Keratinocyte (primary cell): Measurements from ENCODE around the gene FAM120A. TPM values are rescaled to one million over a fixed set of nuclear protein-coding genes. Genes with fewer than 3 reads are reported as not detected.

Experiments
- DNase-seq: peaks from one replicate; pipeline ENCODE4 v3.0.0-alpha.2; 2011; ENCODE audit warnings: low read depth, missing footprints, low spot score
- FAIRE-seq: peaks from 2 replicates; lab custom pipeline; 2011; peaks lifted over from hg19 to GRCh38; lab: Jason Lieb, UNC
- H2AFZ ChIP-seq: 2 replicates; pipeline ENCODE4 v1.6.0; 2012; ENCODE audit warnings: low read length, control low read depth, inconsistent platforms; ENCODE audit not compliant: control insufficient read depth
- H3K27ac ChIP-seq: 2 replicates; pipeline ENCODE4 v1.5.1; 2011; ENCODE audit warnings: low read length; ENCODE audit not compliant: control insufficient read depth, insufficient read depth
- H3K27me3 ChIP-seq: 3 replicates; pipeline ENCODE4 v1.6.0; 2011; ENCODE audit warnings: low read length; ENCODE audit not compliant: control insufficient read depth, insufficient read depth; ENCODE audit errors: extremely low read depth
- H3K36me3 ChIP-seq, 2 experiments: 2 replicates in 1 of 2; 3 replicates in 1 of 2; pipeline ENCODE4 v1.5.1; 2011; ENCODE audit warnings: low read length in 2 of 2, mild to moderate bottlenecking in 1 of 2; ENCODE audit not compliant: control insufficient read depth in 2 of 2, insufficient read depth in 2 of 2; ENCODE audit errors: extremely low read depth in 1 of 2
- H3K4me1 ChIP-seq: 3 replicates; pipeline ENCODE4 v1.5.1; 2011; ENCODE audit warnings: low read length; ENCODE audit not compliant: control insufficient read depth, insufficient read depth; ENCODE audit errors: extremely low read depth
- H3K4me2 ChIP-seq: 3 replicates; pipeline ENCODE4 v1.6.0; 2011; ENCODE audit warnings: low read depth, low read length; ENCODE audit not compliant: control insufficient read depth, insufficient read depth; ENCODE audit errors: extremely low read depth
- H3K4me3 ChIP-seq, 3 experiments: fragments of 200-600 bp in 1 of 3; sonication (generic) in 1 of 3; 2 replicates in 2 of 3; 3 replicates in 1 of 3; pipeline ENCODE4 v1.5.1; 2011 to 2016; ENCODE audit warnings: low read length in 3 of 3, mild to moderate bottlenecking in 3 of 3, control low read depth in 2 of 3, inconsistent platforms in 1 of 3, low read depth in 1 of 3, mixed read lengths in 1 of 3, mixed run types in 1 of 3, moderate library complexity in 1 of 3; ENCODE audit not compliant: control insufficient read depth in 2 of 3, insufficient read depth in 2 of 3; ENCODE audit errors: extremely low read depth in 1 of 3
- H3K79me2 ChIP-seq: 2 replicates; pipeline ENCODE4 v1.6.0; 2012; ENCODE audit warnings: low read length; ENCODE audit not compliant: control insufficient read depth, insufficient read depth
- H3K9ac ChIP-seq: 3 replicates; pipeline ENCODE4 v1.6.0; 2011; ENCODE audit warnings: low read length; ENCODE audit not compliant: control insufficient read depth, insufficient read depth; ENCODE audit errors: extremely low read depth
- H3K9me1 ChIP-seq: 3 replicates; pipeline ENCODE4 v1.6.0; 2011; ENCODE audit warnings: low read length; ENCODE audit not compliant: control insufficient read depth, insufficient read depth; ENCODE audit errors: extremely low read depth
- H3K9me3 ChIP-seq: 2 replicates; pipeline ENCODE4 v1.5.1; 2012; ENCODE audit warnings: low read depth, low read length; ENCODE audit not compliant: control insufficient read depth
- H4K20me1 ChIP-seq: 3 replicates; pipeline ENCODE4 v1.6.0; 2011; ENCODE audit warnings: low read length; ENCODE audit not compliant: control insufficient read depth, insufficient read depth; ENCODE audit errors: extremely low read depth
- CTCF ChIP-seq, 3 experiments: IDR thresholded peaks in 1 of 3; conservative IDR thresholded peaks in 1 of 3; optimal IDR thresholded peaks in 1 of 3; 2 replicates in 2 of 3; 3 replicates in 1 of 3; pipeline versions ENCODE3 to v1.5.1; 2011; ENCODE audit warnings: low read length in 3 of 3, mild to moderate bottlenecking in 3 of 3, moderate library complexity in 2 of 3, control low read depth in 1 of 3, inconsistent platforms in 1 of 3; ENCODE audit not compliant: insufficient read depth in 2 of 3; ENCODE audit errors: extremely low read depth in 1 of 3
- EZH2 ChIP-seq: IDR thresholded peaks from one replicate; pipeline ENCODE4 v1.6.1; 2012; ENCODE audit warnings: inconsistent platforms, mild to moderate bottlenecking, low read length, moderate library complexity
- dilution Hi-C: fragments of 300-500 bp; cut with MboI; formaldehyde crosslinking; loops from one replicate; pipeline ENCODE4 v1.7.0; 2020; ENCODE audit warnings: low sequenced_read_pairs; ENCODE audit not compliant: extremely low pct_ligation_motif_present
- polyA plus RNA-seq, 5 experiments: library from polyadenylated mRNA; depleted of rRNA in 3 of 5; stranded (reverse) in 3 of 5; stranded (forward) in 1 of 5; unstranded in 1 of 5; fragments of >200 nt; gene quantifications; 1 replicate in 1 of 5; 2 replicates in 3 of 5; 3 replicates in 1 of 5; pipeline versions ENCODE4 v1.2.1 to v1.2.3, GENCODE V29; 2011 to 2012; ENCODE audit warnings: missing spikeins in 2 of 5, low read depth in 1 of 5, low replicate concordance in 1 of 5

Gene FAM120A
- polyA plus RNA-seq, 1 donor (not counting 4 experiments of a cell fraction or from before 2014, with no cell fraction given) = 79.2 TPM

DNA sequence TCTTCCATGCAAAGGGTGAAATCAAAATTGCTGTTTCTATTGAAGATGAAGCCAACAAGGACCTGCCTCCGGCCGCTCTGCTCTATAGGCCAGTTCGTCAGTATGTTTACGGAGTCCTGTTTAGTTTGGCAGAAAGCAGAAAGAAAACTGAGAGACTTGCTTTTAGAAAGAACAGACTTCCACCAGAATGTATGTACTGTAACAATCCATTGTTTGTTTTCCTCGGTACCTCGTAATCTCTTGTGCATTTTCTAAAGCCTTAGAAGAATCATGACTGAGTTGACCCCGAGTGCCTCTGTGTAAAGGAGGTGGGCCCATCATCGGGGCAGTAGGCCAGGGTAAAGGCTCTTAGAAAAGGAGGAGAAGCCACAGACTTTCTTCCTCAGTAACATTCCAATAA is 80.7 kb downstream of the FAM120A start:
- dilution Hi-C loops = no loop called here
- no peak for FAIRE-seq

DNA sequence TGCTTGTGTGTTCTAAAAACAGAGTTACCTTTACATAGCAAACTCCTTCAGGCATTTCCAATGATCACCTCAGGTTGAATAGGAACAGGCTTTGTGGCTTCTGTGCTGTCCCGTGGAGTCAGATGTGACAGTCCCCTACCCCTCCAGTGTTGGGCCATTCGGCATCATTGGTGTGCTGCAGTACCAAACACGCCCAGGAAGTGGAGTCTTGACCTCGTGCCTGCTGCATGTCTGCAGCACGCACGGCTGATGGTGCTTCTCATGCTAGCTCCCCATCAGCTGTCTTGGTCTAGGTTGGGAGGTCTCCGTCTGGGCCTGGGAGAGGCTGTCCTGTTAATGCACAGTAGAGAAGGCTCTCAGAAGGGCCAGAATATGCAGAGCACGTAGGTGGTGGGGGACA is 82.4 kb downstream of the FAM120A start:
- H3K27me3 ChIP-seq = no peaks in the 10 kb centered on the region
- TF ChIP-seq CTCF (optimal IDR thresholded peaks at IDR 0.05 in 1 of 3, IDR thresholded peaks at IDR 0.05 in 1 of 3, conservative IDR thresholded peaks at IDR 0.05 in 1 of 3; ENCODE audit: extremely low read depth in 1 of 3, insufficient read depth in 2 of 3, low read length in 3 of 3) = no peak
- TF ChIP-seq EZH2 = no peak
- no peak overlapping the region for H3K27ac ChIP-seq
- no peak overlapping the region for H3K9ac ChIP-seq
- H3K4me3 ChIP-seq = no peak overlapping the region
- H3K4me2 ChIP-seq = no peak overlapping the region
- no peaks in the 10 kb centered on the region for H3K4me1 ChIP-seq
- H3K36me3 ChIP-seq = peaks cover 31 to 44% of the 10 kb centered on the region in 2 experiments
- H2AFZ ChIP-seq = no peak overlapping the region
- peaks cover 2% of the 10 kb centered on the region for H3K9me1 ChIP-seq
- DNase-seq (no peak), FAIRE-seq (no peak)
- peaks cover 2% of the 10 kb centered on the region for H3K79me2 ChIP-seq
- no peaks in the 10 kb centered on the region for H3K9me3 ChIP-seq
- dilution Hi-C loops = no loop called here
- peaks cover 2% of the 10 kb centered on the region for H4K20me1 ChIP-seq

More for the DNA sequence above, 80.7 kb downstream of the FAM120A start:
- Histone ChIP-seq H3K9ac (no peak overlapping the region), H3K4me1 (no peaks in the 10 kb centered on the region), H3K4me2 (no peak overlapping the region), H3K36me3 (peaks cover 32 to 49% of the 10 kb centered on the region in 2 experiments), H3K9me3 (no peaks in the 10 kb centered on the region), H4K20me1 (peaks cover 2% of the 10 kb centered on the region), H3K27ac (no peak overlapping the region), H2AFZ (no peak overlapping the region), H3K9me1 (peaks cover 2% of the 10 kb centered on the region), H3K27me3 (no peaks in the 10 kb centered on the region), H3K79me2 (peaks cover 2% of the 10 kb centered on the region), H3K4me3 (no peak overlapping the region)
- TF ChIP-seq EZH2 = no peak
- no peak for TF ChIP-seq CTCF (optimal IDR thresholded peaks at IDR 0.05 in 1 of 3, IDR thresholded peaks at IDR 0.05 in 1 of 3, conservative IDR thresholded peaks at IDR 0.05 in 1 of 3; ENCODE audit: extremely low read depth in 1 of 3, insufficient read depth in 2 of 3, low read length in 3 of 3)
- no peak for DNase-seq
